Pancreas (tissue), 10 donors: ENCODE results near the gene PRSS38. TPM values are rescaled to one million over a fixed set of nuclear protein-coding genes. Genes with fewer than 3 reads are reported as not detected.
A peak's percentile ranks its signal among the peaks of the same experiment; 100 is the strongest.

Experiments
- ATAC-seq, 4 donors: fragments of 200-7000 bp; cut with Tn5 transposase; one replicate each; pipeline versions ENCODE4 v1.8.0 to v1.9.1; 2020; ENCODE audit warnings: mild to moderate bottlenecking in 4 of 4, moderate library complexity in 4 of 4
- DNase-seq, 6 donors: peaks; one replicate each; pipeline ENCODE4 v3.0.0-alpha.2; 2020
- FAIRE-seq: peaks from 2 replicates; lab custom pipeline; 2012; peaks lifted over from hg19 to GRCh38; lab: Jason Lieb, UNC
- H3K27ac ChIP-seq, 4 donors: fragments of 200-600 bp; sonication (generic); 1 replicate in 3 of 4; 2 replicates in 1 of 4; pipeline versions ENCODE4 v1.5.0 to v1.8.0; 2020
- H3K27me3 ChIP-seq, 4 donors: fragments of 200-600 bp; one replicate each; pipeline ENCODE4 v1.8.0; 2021
- H3K36me3 ChIP-seq, 3 donors: fragments of 200-600 bp; sonication (generic) in 1 of 3; one replicate each; pipeline versions ENCODE4 v1.5.0 to v1.8.0; 2020 to 2021
- H3K4me1 ChIP-seq, 3 donors: fragments of 200-600 bp; one replicate each; pipeline ENCODE4 v1.8.0; 2021
- H3K4me3 ChIP-seq, 4 donors: fragments of 200-600 bp; sonication (generic) in 2 of 4; one replicate each; pipeline versions ENCODE4 v1.5.0 to v1.8.0; 2020 to 2021
- H3K9me3 ChIP-seq, 4 donors: fragments of 200-600 bp; one replicate each; pipeline ENCODE4 v1.8.0; 2021
- CTCF ChIP-seq, 4 donors: fragments of 200-600 bp; sonication (generic) in 3 of 4; IDR thresholded peaks; one replicate each; pipeline versions ENCODE4 v1.5.0 to v1.8.0; 2021; ENCODE audit warnings: antibody characterized with exemption in 4 of 4
- WGBS, 2 donors: extraction: QIAGEN DNeasy Blood & Tissue Kit; methylation state at CpG; one replicate each; pipeline ENCODE4 v1.1.7; 2013; 5-methylcytosine and 5-hydroxymethylcytosine counted together
- intact Hi-C, 3 donors: fragments of 100-400 bp; cut with DNase I; formaldehyde crosslinking; loops; one replicate each; pipeline versions ENCODE4 v1.11.1 to v1.14.2; 2022
- polyA plus RNA-seq, 2 donors: library from polyadenylated mRNA; stranded (reverse); fragments of 200-250 nt; gene quantifications; one replicate each; pipeline ENCODE4 v1.2.3, GENCODE V29; 2013
- total RNA-seq, 6 donors: library from RNA; stranded (reverse); fragmentation: NEBNext Ultra II Directional in 4 of 6; extraction: Animal tissue kit (Norgen Biotek cat#: 25700) in 4 of 6; gene quantifications; one replicate each; pipeline versions ENCODE4 v1.2.1 to v1.2.4, GENCODE V29; 2021 to 2023
- donor health status: healthy with polysubstance abuse.
- donor health status: DM: no; HTN: no; CAD: no; lungs with moderate emphysema.
- donor health status: DM: no; HTN: no; CAD: no.
- donor health status: control.
- donor health status: control.
- donor health status: Bipolar disorder and iron deficiency.
- donor health status: DM: yes; HTN: yes; CAD: no.
- donor health status: DM: no; HTN: no; CAD: no.
- donor health status: DM: no; HTN: no; CAD: no.
- donor health status: DM: yes; HTN: yes; CAD: no.

Gene PRSS38
- total and polyA plus RNA-seq, 8 donors: not detected

DNA sequence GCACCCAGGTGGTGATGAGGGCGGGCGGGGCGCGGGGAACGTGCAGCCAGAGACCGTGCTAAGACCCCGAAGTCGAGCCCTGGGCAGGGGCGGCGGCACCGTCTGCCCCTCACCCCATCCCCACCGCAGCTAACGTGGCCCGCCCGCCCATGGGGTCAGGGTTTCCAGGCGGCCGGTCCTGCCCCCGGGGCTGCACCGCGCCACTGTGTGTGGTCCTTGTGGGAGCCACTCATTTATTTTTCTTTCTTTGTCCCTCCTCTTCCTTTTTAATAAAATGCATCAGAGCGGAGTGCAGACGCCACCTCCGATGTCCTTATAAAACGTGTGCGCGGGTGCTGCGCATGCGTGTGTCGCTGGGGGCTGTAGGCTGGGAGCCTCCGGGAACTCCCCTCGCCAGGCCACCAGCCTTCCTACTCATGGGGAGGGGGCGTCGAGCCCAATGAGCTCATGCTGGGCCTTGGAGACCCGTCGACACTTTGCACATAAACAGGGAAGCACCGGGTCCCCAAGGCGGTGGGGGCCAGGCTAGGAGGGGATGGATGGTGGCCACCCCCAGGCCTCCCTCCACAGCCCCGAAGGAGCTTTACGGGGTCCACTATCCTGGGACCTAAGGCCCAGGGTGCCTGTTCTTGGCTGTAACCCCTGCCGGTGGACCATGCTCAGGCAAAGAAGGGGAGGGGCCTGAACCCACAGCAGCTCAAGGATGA is 72.4 kb downstream of the PRSS38 start:
- 69 to 71% methylated on average over 36 to 40 of the region's 40 CpGs for WGBS, 2 donors
- peak in 3 of 6 donors; percentile 25 to 62 (median 56) for DNase-seq
- H3K27ac ChIP-seq: no peak overlapping the region
- no peaks in the 10 kb centered on the region for H3K4me1 ChIP-seq
- TF ChIP-seq CTCF (IDR thresholded peaks at IDR 0.05): no peak
- ATAC-seq: peak in 3 of 4 donors; percentile 33 to 57 (median 49)
- no peaks in the 10 kb centered on the region for H3K9me3 ChIP-seq
- H3K36me3 ChIP-seq: no peaks in the 10 kb centered on the region
- no peak for FAIRE-seq
- no peaks in the 10 kb centered on the region for H3K27me3 ChIP-seq
- intact Hi-C loops: no loop called here
- H3K4me3 ChIP-seq: peak overlapping the region in 2 of 4 donors; percentile 24 to 39

DNA sequence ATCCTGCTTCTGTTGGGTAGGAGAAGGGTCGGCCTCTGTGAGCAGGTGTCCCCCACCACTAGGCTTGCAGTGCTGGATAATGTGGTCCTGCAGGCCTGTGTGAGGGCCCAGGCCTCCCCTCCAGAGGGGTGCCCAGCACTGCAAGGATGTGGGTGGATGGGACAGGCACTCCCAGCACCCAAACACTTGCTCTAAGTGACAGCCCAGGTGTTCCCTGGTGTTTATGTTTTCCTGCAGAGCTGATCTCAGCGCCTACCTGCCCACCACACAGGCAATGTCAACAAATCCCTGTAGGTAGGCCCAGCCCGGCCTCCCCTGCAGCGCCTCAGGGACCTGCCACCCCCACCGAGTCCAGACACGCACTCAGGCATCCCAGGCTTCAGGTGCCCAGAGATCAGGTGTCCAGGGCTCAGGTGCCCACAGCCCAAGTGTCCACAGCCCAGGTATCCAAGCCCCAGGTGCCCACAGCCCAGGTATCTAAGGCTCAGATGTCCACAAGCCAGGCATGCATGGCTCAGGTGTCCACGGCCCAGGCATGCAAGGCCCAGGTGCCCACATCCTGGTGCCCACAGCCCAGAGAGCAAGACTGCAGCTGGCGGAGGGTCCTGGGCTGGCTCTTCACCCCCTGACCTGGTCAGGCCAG is 73.0 kb downstream of the PRSS38 start:
- WGBS, 2 donors: 86% methylated on average over 8 of the region's 8 CpGs
- no peaks in the 10 kb centered on the region for H3K9me3 ChIP-seq
- no peak overlapping the region for H3K27ac ChIP-seq
- no peak overlapping the region for H3K4me3 ChIP-seq
- no peaks in the 10 kb centered on the region for H3K4me1 ChIP-seq
- H3K36me3 ChIP-seq: no peaks in the 10 kb centered on the region
- ATAC-seq (no peak), FAIRE-seq (no peak), DNase-seq (peak in 1 of 6 donors; percentile 57)
- no peak for TF ChIP-seq CTCF (IDR thresholded peaks at IDR 0.05)
- intact Hi-C loops: no loop called here
- no peaks in the 10 kb centered on the region for H3K27me3 ChIP-seq

DNA sequence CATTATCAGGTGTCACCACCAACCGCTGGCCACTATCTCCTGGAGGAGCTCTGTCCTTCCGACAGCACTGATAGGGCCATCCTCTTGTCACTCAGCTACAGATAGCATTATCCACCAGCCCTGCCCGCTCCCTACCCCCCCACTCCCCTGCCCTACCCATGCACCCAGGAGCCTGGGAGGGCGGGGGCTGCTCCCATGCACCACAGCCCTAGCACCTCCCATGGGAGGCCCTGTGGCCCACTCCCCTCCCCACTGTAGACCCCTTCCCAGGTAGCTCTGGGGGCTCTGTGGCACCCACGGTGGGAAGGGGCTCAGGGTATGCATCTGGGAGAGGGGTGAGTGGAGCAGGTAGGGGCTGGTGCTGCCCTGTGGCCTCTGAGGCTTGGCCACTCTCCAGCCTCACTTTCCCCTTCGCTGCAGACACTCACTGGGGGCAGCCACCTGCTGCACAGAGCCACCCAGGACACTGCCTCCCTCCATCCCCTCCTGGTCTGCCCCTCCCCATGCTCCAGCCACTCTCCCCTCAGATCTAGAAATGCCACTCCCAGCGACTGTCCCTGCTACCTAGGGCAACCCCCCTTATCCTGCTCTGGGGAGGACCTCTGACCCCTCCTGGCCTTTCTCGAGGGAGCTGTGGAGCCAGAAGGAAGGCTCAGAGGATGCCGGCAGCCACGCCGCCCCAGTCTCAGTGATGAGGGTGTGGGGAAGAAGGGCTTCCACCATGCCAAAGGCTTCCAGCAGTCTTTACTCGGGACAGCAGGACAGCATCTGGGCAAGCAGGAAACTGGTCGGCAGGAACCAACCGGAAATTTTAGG is 73.8 kb downstream of the PRSS38 start:
- no peaks in the 10 kb centered on the region for H3K4me1 ChIP-seq
- ATAC-seq (no peak), FAIRE-seq (no peak), DNase-seq (peak in 2 of 6 donors; percentile 5 to 34)
- WGBS, 2 donors: 75 to 77% methylated on average over 14 of the region's 14 CpGs
- H3K27me3 ChIP-seq: no peaks in the 10 kb centered on the region
- no peak overlapping the region for H3K4me3 ChIP-seq
- intact Hi-C loops: no loop called here
- no peaks in the 10 kb centered on the region for H3K9me3 ChIP-seq
- TF ChIP-seq CTCF (IDR thresholded peaks at IDR 0.05): no peak
- H3K27ac ChIP-seq: no peak overlapping the region
- H3K36me3 ChIP-seq: no peaks in the 10 kb centered on the region

GRCh38 chr1:227889863-227890405 is 74.5 kb downstream of the PRSS38 start:
- H3K36me3 ChIP-seq: no peaks in the 10 kb centered on the region
- FAIRE-seq (no peak), DNase-seq (peak in 2 of 6 donors; percentile 5 to 37), ATAC-seq (no peak)
- H3K9me3 ChIP-seq: no peaks in the 10 kb centered on the region
- no peaks in the 10 kb centered on the region for H3K27me3 ChIP-seq
- 82 to 88% methylated on average over 13 of the region's 13 CpGs for WGBS, 2 donors
- no peak for TF ChIP-seq CTCF (IDR thresholded peaks at IDR 0.05)
- H3K4me3 ChIP-seq: no peak overlapping the region
- intact Hi-C loops: no loop called here
- H3K27ac ChIP-seq: no peak overlapping the region
- no peaks in the 10 kb centered on the region for H3K4me1 ChIP-seq
